HEK293 (cell line): Measurements from ENCODE around the gene ESR2.
"Not testable (repeated sequence)": the region's sequence is repeated elsewhere in the genome, so short reads cannot be mapped to it uniquely, and the experiment has no call there.

ENCODE experiments used
- CTCF ChIA-PET: fragments of 350-600 bp; formaldehyde crosslinking; extraction: SDS; loops from one replicate; lab custom pipeline; 2021; ENCODE audit warnings: antibody characterized with exemption; lab: Yijun Ruan, JAX
- POLR2A ChIA-PET: fragments of 300-600 bp; formaldehyde crosslinking; extraction: SDS; loops from one replicate; lab custom pipeline; 2020; ENCODE audit warnings: antibody characterized with exemption, inconsistent platforms; lab: Yijun Ruan, JAX
- H3K27ac ChIP-seq: fragments of 200-500 bp; sonication (Bioruptor generic); 2 replicates; pipeline ENCODE4 v1.5.1; 2014; ENCODE audit warnings: low read depth, low read length, control low read depth, inconsistent platforms; ENCODE audit errors: extremely low read depth
- H3K36me3 ChIP-seq, 2 experiments: fragments of 200-500 bp in 1 of 2; sonication (Bioruptor generic) in 1 of 2; 1 replicate in 1 of 2; 2 replicates in 1 of 2; pipeline ENCODE4 v1.5.1; 2014 to 2017; ENCODE audit warnings: inconsistent platforms in 2 of 2, low read length in 2 of 2; ENCODE audit not compliant: control insufficient read depth in 2 of 2, insufficient read depth in 1 of 2
- H3K4me1 ChIP-seq: fragments of 200-500 bp; sonication (Bioruptor generic); 2 replicates; pipeline ENCODE4 v1.5.1; 2014; ENCODE audit warnings: mild to moderate bottlenecking, low read length, inconsistent platforms; ENCODE audit not compliant: control insufficient read depth, insufficient read depth
- H3K4me3 ChIP-seq: 2 replicates; pipeline ENCODE4 v1.5.1; 2011; ENCODE audit warnings: low read depth, mild to moderate bottlenecking, control low read depth, low read length, moderate library complexity
- H3K9me3 ChIP-seq: fragments of 200-500 bp; sonication (Bioruptor generic); 2 replicates; pipeline ENCODE4 v1.5.1; 2014; ENCODE audit warnings: low read depth, low read length, inconsistent platforms; ENCODE audit not compliant: control insufficient read depth, insufficient read depth
- ATF2 ChIP-seq: fragments of 450-650 bp; formaldehyde crosslinking; IDR thresholded peaks from 2 replicates; pipeline ENCODE4 v1.5.1; 2016; ENCODE audit warnings: missing biosample characterization, missing genetic modification characterization, low read depth
- FEZF1 ChIP-seq: fragments of 450-650 bp; formaldehyde crosslinking; IDR thresholded peaks from 2 replicates; pipeline ENCODE4 v1.5.1; 2016; ENCODE audit warnings: missing biosample characterization, missing genetic modification characterization
- KLF16 ChIP-seq: fragments of 450-650 bp; formaldehyde crosslinking; IDR thresholded peaks from 2 replicates; pipeline ENCODE4 v1.5.1; 2017; ENCODE audit warnings: missing biosample characterization, missing genetic modification characterization
- PRDM10 ChIP-seq: fragments of 450-650 bp; formaldehyde crosslinking; IDR thresholded peaks from 2 replicates; pipeline ENCODE4 v1.5.1; 2016; ENCODE audit warnings: missing biosample characterization, missing genetic modification characterization
- SP7 ChIP-seq: fragments of 450-650 bp; formaldehyde crosslinking; IDR thresholded peaks from 2 replicates; pipeline ENCODE4 v1.5.1; 2016; ENCODE audit warnings: missing biosample characterization, missing genetic modification characterization
- ZBTB21 ChIP-seq: fragments of 450-650 bp; formaldehyde crosslinking; IDR thresholded peaks from 2 replicates; pipeline ENCODE4 v1.5.1; 2017; ENCODE audit warnings: missing biosample characterization, missing genetic modification characterization
- ZBTB44 ChIP-seq: fragments of 450-650 bp; IDR thresholded peaks from 2 replicates; pipeline ENCODE4 v1.5.1; 2018; ENCODE audit warnings: missing biosample characterization, mild to moderate bottlenecking, missing genetic modification characterization
- ZBTB49 ChIP-seq: fragments of 450-650 bp; formaldehyde crosslinking; IDR thresholded peaks from 2 replicates; pipeline ENCODE4 v1.5.1; 2016; ENCODE audit warnings: missing biosample characterization, missing genetic modification characterization, low read depth
- ZBTB7A ChIP-seq: fragments of 450-650 bp; formaldehyde crosslinking; IDR thresholded peaks from 2 replicates; pipeline ENCODE4 v1.5.1; 2016; ENCODE audit warnings: low read depth, missing biosample characterization, missing genetic modification characterization
- ZNF121 ChIP-seq: fragments of 450-650 bp; formaldehyde crosslinking; IDR thresholded peaks from 2 replicates; pipeline ENCODE4 v1.5.1; 2016; ENCODE audit warnings: missing biosample characterization, missing genetic modification characterization
- ZNF2 ChIP-seq: fragments of 450-650 bp; formaldehyde crosslinking; IDR thresholded peaks from 2 replicates; pipeline ENCODE4 v1.5.1; 2016; ENCODE audit warnings: missing biosample characterization, missing genetic modification characterization
- ZNF354C ChIP-seq: fragments of 450-650 bp; formaldehyde crosslinking; IDR thresholded peaks from 2 replicates; pipeline ENCODE4 v1.5.1; 2016; ENCODE audit warnings: missing biosample characterization, missing genetic modification characterization, low read depth, borderline replicate concordance
- ZNF391 ChIP-seq: fragments of 450-650 bp; formaldehyde crosslinking; IDR thresholded peaks from 2 replicates; pipeline ENCODE4 v1.5.1; 2016; ENCODE audit warnings: low read depth, missing biosample characterization, missing genetic modification characterization, borderline replicate concordance
- ZNF555 ChIP-seq: fragments of 450-650 bp; formaldehyde crosslinking; conservative IDR thresholded peaks from 2 replicates; pipeline ENCODE4 v1.5.1; 2017; ENCODE audit warnings: missing biosample characterization, mild to moderate bottlenecking, missing genetic modification characterization, inconsistent platforms
- ZNF561 ChIP-seq: fragments of 450-650 bp; IDR thresholded peaks from 2 replicates; pipeline ENCODE4 v1.5.1; 2018; ENCODE audit warnings: missing biosample characterization, missing genetic modification characterization, borderline replicate concordance
- ZNF658 ChIP-seq: fragments of 450-650 bp; formaldehyde crosslinking; IDR thresholded peaks from 2 replicates; pipeline ENCODE4; 2016; ENCODE audit warnings: missing biosample characterization, missing genetic modification characterization
- ZSCAN30 ChIP-seq: fragments of 450-650 bp; IDR thresholded peaks from 2 replicates; pipeline ENCODE4 v1.5.1; 2018; ENCODE audit warnings: missing biosample characterization, mild to moderate bottlenecking, missing genetic modification characterization, moderate library complexity

ESR2 gene

GRCh38 chr14:64185184-64185583 lies 109.0 kb downstream of the ESR2 start (continued):
- TF ChIP-seq ZBTB49 (no peak), ZNF121 (tag by site-specific recombination) (no peak)
- TF ChIP-seq, all 188 proteins: peak for 0

- Histone ChIP-seq H3K9me3 (no peaks in the 10 kb centered on the region), H3K27ac (no peak overlapping the region), H3K4me3 (no peak overlapping the region), H3K4me1 (no peaks in the 10 kb centered on the region), H3K36me3 (peaks cover 6 to 27% of the 10 kb centered on the region in 2 experiments)
- ChIA-PET POLR2A (interaction anchor here (0.9 kb wide), 1 partner anchor 12 kb away, joined by 3 read pairs; no protein-coding TSS in a partner anchor), CTCF (no interaction called here)
- TF ChIP-seq ZBTB21 (tag by site-specific recombination) (no peak), ZNF561 (tag by site-specific recombination) (no peak), ZNF555 (tag by site-specific recombination) (no peak), ZSCAN30 (tag by site-specific recombination) (no peak), ZNF2 (tag by site-specific recombination) (no peak), ZBTB7A (tag by site-specific recombination) (no peak), FEZF1 (tag by site-specific recombination) (no peak), ZNF658 (tag by site-specific recombination) (no peak), ZNF391 (tag by site-specific recombination) (no peak), KLF16 (tag by site-specific recombination) (no peak), SP7 (tag by site-specific recombination) (no peak), ATF2 (no peak), ZBTB44 (tag by site-specific recombination) (no peak), PRDM10 (no peak), ZNF354C (no peak)
These were observed 110.0 kb downstream of the ESR2 start for GRCh38 chr14:64184103-64184729.

- peaks cover 6 to 29% of the 10 kb centered on the region in 2 experiments for H3K36me3 ChIP-seq
- H3K9me3 ChIP-seq, POLR2A ChIA-PET, H3K4me3 ChIP-seq, H3K27ac ChIP-seq, CTCF ChIA-PET, H3K4me1 ChIP-seq: not testable (repeated sequence)
These were observed 111.3 kb downstream of the ESR2 start for GRCh38 chr14:64182908-64183307.
